ENCODE data around the gene MBTD1.

- no peak for TF ChIP-seq CTCF (IDR thresholded peaks at IDR 0.05)
- TF ChIP-seq POLR2A (IDR thresholded peaks at IDR 0.05): no peak
These were observed 94.1 kb downstream of the MBTD1 start for GRCh38 chr17:51165680-51166197.

Measured in right lobe of liver (tissue), 4 donors.